Fibroblast of skin of back (primary cell): ENCODE data around the gene PMP22.
A peak's percentile ranks its signal among the peaks of the same experiment; 100 is the strongest.
"Not testable (repeated sequence)": the region's sequence is repeated elsewhere in the genome, so short reads cannot be mapped to it uniquely, and the experiment has no call there.

Experiments used
- DNase-seq: peaks from one replicate; pipeline ENCODE4 v3.0.0-alpha.2; 2013

Gene PMP22

DNA sequence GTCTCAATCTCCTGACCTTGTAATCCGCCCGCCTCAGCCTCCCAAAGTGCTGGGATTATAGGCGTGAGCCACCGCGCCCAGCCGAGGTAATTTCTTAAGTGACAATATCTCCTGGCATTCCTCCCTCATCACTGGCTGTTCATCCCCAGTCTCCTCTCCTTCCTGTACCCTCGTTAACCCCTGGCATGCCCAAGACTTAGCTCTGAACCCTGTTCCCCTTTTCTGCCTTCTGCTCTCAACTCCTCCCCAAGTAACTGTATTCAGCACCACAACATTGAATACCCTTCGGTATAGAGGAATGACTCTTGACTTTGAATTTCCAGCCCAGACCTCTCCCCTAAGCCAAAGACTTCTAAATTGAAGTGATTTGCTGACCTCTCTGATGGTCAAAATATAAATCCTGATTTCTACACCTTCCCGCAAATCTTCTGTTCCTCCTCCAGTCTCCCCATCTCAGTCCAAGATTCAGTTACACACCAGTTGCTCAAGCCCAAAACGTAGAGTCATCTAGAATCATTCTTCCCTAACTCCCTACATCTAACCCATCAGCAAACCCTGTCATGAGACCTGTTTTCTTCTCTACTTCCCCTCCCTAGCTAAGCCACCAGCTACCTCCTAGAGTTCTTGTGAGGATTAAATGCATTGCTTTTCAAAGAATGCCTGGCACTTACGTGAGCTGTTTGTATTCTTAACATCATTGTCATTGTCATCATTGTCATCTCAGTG, 14.8 kb downstream of the PMP22 start:
- DNase-seq: no peak

DNA sequence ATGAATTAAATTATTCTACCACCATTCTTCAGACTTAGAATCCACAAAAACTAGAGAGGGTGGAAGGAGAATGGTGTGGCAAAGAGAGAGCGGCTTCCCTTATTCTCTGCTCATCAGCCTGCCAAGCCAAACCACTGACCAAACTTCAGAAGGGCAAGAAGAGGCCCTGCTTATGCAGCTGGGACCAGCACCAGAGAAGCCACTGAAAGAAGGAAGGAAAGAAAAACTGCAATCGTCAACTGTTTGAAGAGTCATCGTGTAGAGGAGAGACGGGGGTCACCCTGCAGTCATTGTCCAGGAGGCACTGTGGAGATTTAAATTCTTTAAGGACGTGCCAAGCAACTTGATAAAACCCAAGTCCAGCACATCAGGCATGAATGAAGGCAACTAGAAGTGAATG, 15.6 kb downstream of the PMP22 start:
- DNase-seq: no peak

DNA sequence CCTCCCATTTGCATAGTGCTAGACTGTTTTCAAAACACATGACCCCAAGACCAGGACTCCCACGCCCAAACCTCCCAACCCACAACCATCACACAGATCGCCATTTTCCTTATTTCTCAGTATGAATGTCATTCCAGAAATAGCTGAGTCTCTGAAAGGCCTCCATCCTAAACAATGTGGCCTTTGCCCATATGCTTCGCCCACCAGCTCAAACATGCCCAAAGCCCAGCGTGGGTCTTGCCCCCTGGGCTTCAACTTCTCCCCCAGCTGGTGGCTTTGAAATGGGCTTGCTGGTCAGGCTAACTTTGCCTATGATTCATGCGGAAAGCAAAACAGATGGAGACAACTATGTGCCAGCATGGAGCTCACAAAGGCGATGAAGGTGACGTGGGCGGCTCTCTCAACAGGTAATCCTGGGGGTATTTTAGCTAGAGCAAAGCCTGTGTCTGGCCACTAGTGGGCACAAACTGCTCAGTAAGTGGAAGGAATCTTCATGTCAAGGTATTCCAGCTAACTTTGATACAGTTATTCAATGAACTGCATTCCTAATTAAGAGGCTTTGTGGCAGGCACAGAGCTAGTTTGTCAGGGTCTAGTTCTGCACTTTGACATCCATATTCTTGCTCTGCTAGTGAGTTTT, 17.1 kb downstream of the PMP22 start:
- no peak for DNase-seq

DNA sequence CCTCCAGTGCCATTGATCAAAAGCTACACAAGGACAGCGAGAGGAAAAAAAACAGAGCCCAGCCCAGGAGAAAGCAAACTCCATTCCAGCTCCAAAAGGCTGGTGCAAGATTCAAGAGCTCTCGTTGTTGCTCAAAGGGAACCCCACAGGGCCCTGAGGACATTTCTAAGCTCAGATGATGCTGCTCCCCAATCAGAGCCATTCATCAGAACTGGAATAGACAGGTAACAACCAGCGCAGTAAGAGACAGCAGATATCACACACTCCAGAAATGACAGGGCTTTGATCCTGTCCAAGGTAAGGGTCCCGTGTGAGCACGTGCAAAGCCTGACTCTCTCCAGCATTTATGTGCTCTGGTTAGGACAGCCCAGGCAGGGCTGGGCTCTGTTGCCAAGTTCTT, 20.1 kb downstream of the PMP22 start:
- no peak for DNase-seq

DNA sequence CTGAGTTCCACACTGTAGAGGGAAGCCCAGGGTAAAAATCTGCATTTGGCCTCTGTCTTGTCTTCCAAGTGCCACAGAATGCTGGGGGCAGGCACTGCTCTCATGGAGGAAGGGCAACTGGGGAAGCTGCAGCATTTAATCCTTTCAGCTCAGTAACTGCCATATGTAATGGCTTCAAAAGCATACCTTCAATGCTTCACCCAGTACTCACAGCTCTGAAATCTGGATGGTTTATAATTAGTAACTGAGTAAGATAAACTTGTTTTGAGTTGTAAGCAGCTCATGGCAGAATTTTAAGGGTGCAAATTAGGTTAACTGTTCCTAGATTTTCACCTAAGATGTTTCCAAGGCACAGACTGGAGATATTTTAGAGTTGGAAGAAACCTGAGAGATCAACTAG, 24.5 kb downstream of the PMP22 start:
- DNase-seq: peak; percentile 27

DNA sequence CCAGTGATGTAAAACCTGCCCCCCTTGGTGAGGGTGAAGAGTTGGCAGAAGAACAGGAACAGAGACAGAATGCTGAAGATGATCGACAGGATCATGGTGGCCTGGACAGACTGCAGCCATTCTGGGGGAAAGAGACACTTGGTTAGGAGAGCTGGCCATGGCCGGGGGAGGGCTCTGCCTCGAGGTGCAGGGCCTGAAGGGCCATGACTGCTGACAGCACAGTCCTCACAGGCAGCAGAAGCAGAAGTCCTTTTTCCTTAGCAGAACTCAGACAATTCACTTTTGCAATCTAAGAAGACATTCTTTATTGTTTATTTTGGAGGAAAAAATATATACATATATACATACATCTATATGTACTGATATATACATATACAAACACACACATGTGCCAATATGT, 25.6 kb downstream of the PMP22 start:
- DNase-seq: no peak

DNA sequence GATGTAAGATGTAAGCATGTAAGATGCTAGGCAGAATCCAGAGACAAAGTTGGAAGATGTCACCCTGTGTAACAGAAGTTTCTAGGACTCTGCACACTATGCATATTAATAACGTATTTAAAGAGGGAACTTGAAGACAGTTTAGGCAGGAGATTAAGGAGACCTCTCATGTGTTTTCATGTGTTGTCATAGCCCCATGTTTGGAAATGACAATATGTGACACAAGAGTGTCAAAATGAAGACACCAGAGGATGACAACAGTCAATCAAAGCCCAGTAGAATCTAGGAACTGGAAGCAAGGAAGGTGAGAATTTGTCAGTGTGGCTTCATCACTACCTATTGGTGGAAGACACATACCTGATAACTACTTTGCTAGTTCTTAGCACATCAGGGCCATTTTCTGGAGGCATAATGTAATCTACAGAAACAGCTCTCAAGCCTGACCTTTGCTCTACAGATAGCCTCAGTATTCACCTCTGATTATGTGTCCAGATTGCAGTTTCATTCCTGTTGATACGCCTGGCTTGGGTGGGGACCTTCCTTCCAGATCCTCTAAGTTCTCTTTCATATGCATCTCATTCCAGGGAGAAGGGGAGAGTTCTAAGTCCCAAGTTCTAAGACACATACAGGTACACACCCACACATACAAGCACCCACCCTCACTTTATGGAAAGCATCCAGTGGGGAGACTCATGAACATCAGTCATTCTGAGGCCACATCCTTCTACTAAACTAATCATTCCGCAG, 26.3 kb downstream of the PMP22 start:
- no peak for DNase-seq

DNA sequence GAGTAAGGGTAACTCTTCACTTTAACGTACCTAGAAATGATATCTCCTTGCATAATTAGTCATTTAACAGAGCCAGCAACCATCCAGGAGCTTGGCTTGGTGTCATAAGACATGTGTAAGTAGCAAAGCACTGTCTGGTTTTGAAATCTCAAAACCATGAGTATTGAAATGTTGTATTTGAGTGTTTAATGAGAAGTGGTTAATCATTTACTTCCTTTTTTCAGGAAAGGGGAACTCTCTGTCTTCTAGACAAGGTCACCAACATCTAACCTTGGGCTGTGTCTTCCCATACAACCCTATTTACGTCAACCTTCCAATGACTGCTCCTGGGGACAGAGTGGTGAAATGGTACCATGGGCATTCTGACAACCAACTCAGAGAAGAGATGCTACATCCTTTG, 27.1 kb downstream of the PMP22 start:
- no peak for DNase-seq

DNA sequence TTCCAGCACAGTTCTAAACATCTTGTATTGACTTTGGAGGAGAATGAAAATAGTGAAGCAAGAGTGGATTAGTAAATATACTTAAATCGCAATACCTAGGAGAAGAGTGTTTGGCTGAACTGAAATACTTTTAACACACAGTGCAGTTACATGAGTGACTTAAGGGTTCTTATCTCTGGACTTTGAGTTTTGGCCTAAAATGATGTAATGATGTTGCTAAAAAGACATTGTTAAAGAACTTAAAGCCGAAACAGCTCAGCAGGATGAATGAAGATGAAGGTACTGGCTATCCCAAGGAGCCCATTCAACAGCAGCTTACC, 28.1 kb downstream of the PMP22 start:
- no peak for DNase-seq

DNA sequence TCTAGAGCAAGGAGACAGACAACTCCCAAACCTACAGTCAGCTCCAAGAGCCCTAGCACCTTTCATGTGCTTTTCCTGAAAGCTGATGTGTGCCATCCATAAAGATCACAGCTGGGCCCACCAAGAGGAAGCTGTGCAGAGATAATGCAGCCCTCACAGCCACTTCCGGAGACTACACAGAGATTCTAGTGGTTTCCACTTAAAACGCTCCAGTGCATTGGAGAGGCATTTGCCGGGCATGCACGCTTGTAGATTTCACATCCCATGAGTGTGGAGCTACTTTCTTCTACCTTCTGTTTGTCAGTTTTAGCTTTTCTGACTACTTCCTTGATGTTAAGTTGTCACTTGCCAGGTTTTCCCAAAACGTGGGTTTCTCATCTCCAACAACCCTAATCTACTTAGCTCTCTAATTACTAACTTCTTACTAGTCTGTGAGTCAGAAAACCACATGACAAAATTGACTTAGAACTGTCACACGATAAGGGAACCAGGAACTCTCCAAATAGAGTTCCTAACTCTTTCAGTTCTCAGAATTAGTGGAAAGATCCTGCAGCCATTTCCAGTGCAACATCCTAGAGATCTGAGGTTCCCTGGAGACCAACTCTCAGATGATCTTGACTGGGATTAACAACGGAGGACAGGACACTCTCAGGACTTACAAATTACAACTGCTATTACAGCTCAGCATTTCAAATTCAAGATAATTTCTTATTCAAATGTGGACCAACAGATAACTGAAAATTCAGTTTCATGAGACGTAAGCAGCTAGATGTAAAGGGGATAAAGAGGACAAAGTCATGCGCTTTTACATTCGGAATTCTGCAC, 28.6 kb downstream of the PMP22 start:
- no peak for DNase-seq

DNA sequence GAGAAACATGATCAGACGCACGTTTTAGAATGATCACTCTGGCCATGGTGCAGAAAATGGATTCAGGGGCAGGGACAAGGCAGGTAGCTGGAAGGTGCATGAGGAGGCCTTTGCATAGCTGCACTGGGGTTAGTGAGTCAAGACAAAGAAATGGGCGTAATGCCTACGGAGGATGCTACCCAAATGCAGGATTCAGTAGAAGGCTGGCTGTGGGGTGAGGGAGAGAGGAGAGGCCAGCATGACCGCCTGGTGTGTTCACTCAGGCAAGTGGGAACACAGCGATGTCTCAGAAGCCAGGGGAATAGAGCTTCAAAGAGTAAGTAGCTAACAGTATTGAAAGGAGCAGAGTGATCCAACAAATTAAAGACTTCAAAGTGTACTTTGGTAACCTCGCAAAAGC, 31.2 kb downstream of the PMP22 start:
- no peak for DNase-seq

DNA sequence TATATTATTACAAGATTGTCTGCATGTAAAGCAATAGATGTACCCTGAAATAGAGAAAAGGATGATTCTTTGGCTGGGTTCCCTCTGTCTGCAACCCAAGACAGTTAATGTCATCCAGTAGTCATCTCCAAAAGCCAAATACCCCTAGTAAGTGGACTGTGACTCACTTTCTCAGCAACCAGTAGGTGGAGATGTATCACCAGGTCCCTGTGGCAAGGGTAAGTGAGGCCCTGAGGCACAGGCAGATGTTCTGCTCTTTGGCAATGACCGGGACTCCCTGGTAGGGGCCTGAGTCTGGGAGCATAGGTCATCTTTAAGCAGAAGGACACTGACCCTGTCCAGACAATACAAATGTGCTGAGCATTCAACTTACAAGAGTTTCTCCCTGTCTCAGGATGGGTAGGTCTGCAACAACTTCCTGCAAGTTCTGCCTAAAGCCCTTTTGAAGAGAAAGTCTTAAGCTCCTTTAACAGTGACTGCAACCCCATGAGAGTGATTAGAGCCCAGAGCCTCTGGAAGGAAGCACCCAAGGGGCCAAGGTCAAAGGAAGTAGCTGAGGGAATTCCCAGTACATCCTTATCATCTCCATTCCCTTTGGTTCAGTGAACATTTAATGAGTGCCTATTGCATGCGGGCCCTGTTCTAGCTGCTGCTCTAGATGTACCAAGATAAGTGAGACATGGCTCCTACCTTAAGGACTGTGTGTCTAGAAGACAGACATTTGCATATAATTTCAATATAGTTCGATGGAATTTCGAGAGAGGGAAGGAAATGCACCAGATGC, 31.9 kb downstream of the PMP22 start:
- DNase-seq: peak; percentile 56

DNA sequence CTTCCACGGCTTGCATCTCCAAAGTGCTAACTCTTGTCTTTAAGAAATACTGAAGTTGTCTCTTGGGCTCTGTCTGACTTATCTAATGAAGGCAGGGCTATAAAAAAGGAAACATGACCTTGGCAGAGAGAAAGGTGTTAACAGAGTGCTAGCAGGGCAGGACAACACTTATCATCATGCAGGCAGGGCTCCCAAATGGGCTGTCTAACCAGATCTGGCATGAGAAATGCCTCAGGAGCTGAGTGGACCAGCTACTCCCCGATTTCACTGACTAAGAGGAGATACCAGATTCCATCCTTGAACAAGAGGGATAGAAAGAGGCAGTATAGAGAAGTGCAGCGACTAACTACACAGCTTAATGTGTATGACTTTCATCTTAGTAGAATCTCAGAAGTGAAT, 32.6 kb downstream of the PMP22 start:
- no peak for DNase-seq

DNA sequence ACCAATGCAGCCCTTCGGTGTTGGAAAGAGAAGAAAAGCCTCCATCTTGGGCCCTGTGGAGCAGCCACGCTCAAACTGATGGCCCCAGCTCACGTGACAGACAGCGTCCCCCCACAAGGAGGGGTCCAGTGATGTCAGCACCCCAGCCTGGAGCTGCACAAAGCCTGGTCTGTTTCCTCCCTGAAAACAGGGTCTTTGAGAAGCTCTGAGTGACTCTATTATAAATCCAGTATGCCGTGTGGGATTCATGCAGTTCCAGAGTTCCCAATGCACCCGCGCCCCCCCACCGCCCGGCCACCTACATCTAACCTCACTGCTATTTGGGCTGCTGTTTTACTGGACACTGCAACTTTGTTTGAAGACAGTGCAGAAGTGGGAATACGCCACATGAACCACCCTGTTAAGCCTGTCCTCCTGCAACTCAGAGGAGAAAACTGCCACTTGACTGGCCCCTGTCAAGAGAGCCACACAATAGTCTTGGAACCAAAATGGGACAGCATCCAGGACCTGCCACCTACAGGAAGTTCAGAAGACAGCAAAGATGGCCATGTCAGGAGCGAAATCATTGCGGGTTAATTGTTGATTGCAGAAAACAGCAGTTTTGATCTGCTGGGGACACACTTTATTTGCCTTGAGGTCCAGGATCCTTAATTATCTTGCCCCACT, 33.1 kb downstream of the PMP22 start:
- no peak for DNase-seq

DNA sequence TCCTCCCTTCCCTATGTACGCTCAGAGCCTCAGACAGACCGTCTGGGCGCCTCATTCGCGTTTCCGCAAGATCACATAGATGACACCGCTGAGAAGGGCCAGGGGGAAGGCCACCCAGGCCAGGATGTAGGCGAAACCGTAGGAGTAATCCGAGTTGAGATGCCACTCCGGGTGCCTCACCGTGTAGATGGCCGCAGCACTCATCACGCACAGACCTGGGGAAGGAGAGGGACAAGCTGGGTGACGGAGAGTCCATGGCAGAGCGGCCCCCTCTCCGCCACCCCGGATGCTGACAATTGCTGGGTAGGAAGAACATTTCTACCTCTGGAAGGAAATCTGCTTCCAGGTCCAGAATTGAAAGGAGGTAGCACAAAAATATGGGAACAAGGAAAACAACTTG, 34.3 kb downstream of the PMP22 start:
- DNase-seq: no peak

DNA sequence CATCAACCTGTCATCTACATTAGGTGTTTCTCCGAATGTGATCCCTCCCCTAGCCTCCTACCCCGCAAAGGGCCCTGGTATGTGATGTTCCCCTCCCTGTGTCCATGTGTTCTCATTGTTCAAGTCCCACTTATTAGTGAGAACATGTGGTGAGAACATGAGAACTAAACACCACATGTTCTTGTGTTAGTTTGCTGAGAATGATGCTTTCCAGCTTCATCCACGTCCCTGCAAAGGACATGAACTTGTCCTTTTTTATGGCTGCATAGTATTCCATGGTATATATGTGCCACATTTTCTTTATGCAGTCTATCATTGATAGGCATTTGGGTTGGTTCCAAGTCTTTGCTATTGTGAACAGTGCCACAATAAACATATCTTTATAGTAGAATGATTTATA, 43.3 kb downstream of the PMP22 start:
- not testable (repeated sequence) for DNase-seq

DNA sequence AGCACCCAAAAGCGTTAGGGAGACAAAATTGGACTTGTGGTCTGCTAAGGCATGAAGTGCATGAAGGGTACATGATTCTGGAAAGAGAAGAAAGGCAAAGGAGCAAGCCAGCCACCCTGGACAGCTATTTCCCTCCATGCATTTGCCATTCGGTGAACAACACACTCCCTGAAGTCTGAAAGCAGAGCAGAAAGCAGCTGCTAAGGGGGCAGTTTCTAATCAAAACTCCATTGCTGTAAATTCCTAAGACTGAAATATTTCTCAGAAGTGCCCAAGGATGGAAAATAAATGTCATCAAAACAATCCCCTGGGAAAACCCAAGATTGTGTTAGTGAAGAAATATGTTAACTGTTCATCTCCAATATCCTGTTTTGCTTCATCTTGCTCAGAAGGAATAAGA, 44.3 kb downstream of the PMP22 start:
- DNase-seq: peak; percentile 83

DNA sequence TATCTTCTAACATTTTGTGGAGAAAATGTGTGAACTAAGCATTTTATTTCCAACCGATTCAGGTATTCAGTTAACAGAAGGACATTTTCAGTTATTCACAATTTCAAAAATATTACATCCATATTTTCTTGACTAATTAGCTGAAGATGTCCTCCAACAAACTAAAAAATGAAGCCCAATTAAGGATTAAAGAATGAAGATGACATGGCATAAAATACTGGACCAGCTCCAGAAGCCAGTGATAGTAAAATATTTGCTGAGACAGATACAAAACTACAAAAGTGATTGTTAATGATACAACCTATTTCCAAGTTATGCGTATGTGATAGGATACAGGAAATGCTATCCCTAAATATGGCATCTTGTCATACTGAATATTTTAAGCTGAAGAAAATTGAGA, 48.6 kb downstream of the PMP22 start:
- DNase-seq: no peak

DNA sequence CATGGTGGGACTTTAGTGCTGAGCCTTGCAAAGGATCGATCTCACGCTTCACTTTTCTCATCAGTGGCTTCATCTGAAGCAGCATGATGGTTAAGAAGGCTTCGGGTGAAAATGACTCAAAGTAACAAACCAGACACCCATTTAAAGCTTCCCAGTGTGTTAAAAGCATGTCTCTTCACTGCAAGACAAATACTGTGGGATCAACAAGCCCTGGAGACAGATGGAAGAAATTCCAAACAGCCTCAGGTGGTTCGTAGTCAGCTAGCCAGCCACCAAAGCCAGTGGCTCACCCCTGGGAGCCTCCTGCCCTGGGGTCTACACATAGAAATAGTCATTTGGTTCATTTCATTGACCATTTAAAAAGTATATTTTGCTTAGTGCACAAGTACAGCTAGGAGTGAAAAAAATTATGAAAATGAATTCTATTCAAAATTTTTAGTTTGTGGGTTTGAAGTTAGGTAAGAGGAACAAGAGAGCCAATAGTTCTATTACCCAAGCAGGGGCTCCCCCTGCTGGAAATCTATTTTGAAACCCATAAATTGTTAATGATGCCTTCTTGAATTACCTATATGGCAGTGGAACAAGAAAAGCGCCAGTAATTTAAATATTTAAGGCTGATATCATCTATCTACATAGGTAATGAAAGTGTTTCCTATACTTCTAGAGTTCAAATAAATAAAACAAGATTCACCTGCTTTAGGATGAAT, 51.6 kb downstream of the PMP22 start:
- peak; percentile 38 for DNase-seq

DNA sequence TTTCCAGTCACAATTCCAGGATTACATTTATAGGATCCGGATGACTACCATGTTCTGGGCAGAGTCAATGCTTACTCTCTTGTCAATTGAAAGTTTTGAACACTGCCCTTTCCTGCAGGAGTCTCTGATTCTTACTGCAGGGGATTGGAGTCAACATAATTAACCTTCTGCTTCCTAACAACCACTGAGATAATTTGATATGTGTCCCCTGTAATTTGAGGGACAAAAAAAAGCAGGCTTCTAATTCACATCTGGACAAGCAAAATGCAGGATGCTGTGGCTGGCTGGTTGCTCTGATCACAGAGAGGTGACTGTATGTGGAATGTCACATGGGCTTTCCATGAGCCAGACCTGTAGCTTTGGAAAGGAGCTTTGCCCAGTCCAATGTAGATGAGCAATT, 54.9 kb downstream of the PMP22 start:
- no peak for DNase-seq

DNA sequence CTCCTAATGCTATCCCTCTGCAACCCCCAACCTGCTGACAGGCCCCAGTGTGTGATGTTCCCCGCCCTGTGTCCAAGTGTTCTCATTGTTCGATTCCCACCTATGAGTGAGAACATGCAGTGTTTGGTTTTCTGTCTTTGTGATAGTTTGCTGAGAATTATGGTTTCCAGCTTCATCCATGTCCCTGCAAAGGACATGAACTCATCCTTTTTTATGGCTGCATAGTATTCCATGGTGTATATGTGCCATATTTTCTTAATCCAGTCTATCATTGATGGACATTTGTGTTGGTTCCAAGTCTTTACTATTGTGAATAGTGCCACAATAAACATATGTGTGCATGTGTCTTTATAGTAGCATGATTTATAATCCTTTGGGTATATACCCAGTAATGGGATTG, 62.1 kb downstream of the PMP22 start:
- DNase-seq: not testable (repeated sequence)
